HG03139 (cell line): ENCODE data around the gene OR5M10.
"Not testable (repeated sequence)": the region's sequence is repeated elsewhere in the genome, so short reads cannot be mapped to it uniquely, and the experiment has no call there.

Source experiments
- ATAC-seq: cut with Tn5 transposase; IDR thresholded peaks from one replicate; pipeline ENCODE4 v1.9.1; 2021; ENCODE audit not compliant: unreplicated experiment

The OR5M10 gene

GRCh38 chr11:56577621-56578020, at the start of gene OR5M10:
Gene OR5M10, minus strand, starts transcription at chr11:56577721. Its CDS starts 0 bp downstream, at chr11:56577721.
- no peak for ATAC-seq

GRCh38 chr11:56625946-56626345, 48.4 kb upstream of the OR5M10 start:
- ATAC-seq: no peak

GRCh38 chr11:56624661-56625110, 47.2 kb upstream of the OR5M10 start:
- ATAC-seq: no peak

GRCh38 chr11:56611174-56611573, 33.7 kb upstream of the OR5M10 start:
- ATAC-seq: no peak

GRCh38 chr11:56592088-56592717, 14.7 kb upstream of the OR5M10 start:
- not testable (repeated sequence) for ATAC-seq

GRCh38 chr11:56558574-56558973, 18.9 kb downstream of the OR5M10 start:
- no peak for ATAC-seq

GRCh38 chr11:56554691-56555090, 22.8 kb downstream of the OR5M10 start:
- ATAC-seq: not testable (repeated sequence)

- ATAC-seq: no peak
Observed at GRCh38 chr11:56545531-56545930, 32.0 kb downstream of the OR5M10 start.

- no peak for ATAC-seq
Observed at GRCh38 chr11:56543739-56544138, 33.8 kb downstream of the OR5M10 start.

- no peak for ATAC-seq
Observed at GRCh38 chr11:56543157-56543556, 34.4 kb downstream of the OR5M10 start, which contains the start of gene OR5M11. Gene OR5M11, minus strand, starts transcription at chr11:56543257. Its CDS starts 0 bp downstream, at chr11:56543257.

- no peak for ATAC-seq
Observed at GRCh38 chr11:56533054-56533740, 44.3 kb downstream of the OR5M10 start.

- no peak for ATAC-seq
Observed at GRCh38 chr11:56531856-56532255, 45.7 kb downstream of the OR5M10 start.
